B cell (primary cell): Measurements from ENCODE around the gene SKIC8. TPM values are rescaled to one million over a fixed set of nuclear protein-coding genes. Genes with fewer than 3 reads are reported as not detected.

Experiments
- ATAC-seq: fragments of 200-7000 bp; cut with Tn5 transposase; one replicate; pipeline ENCODE4 v1.10.0; 2021; ENCODE audit warnings: low read depth, mild to moderate bottlenecking, moderate number of reproducible peaks, moderate library complexity
- CTCF ChIA-PET: fragments of 350-600 bp; sonication (Branson Sonifier 250); formaldehyde crosslinking; loops from one replicate; lab custom pipeline; 2021; ENCODE audit warnings: antibody characterized with exemption, inconsistent platforms; lab: Charles Lee
- POLR2A ChIA-PET: fragments of 350-600 bp; sonication (Branson Sonifier 250); formaldehyde crosslinking; loops from one replicate; lab custom pipeline; 2021; ENCODE audit warnings: antibody characterized with exemption; lab: Charles Lee
- DNase-seq: peaks from one replicate; pipeline ENCODE4 v3.0.0; 2013
- H2AFZ ChIP-seq: 2 replicates; pipeline ENCODE4 v1.6.1; 2012; ENCODE audit warnings: mild to moderate bottlenecking, low read depth, low read length; ENCODE audit not compliant: insufficient read depth, poor library complexity, severe bottlenecking
- H3K27ac ChIP-seq, 2 donors: 1 replicate in 1 of 2; 2 replicates in 1 of 2; pipeline ENCODE4 v1.5.1; 2012 to 2013; ENCODE audit warnings: low read length in 2 of 2, mild to moderate bottlenecking in 2 of 2, moderate library complexity in 1 of 2
- H3K27me3 ChIP-seq, 4 experiments: fragments of 200-600 bp in 1 of 4; sonication (generic) in 1 of 4; replicated peaks in 1 of 4; 1 replicate in 2 of 4; 2 replicates in 2 of 4; pipeline versions ENCODE4 v1.6.1 to v1.7.0; 2013 to 2016; ENCODE audit warnings: low read length in 3 of 4, mild to moderate bottlenecking in 2 of 4, mixed read lengths in 1 of 4, moderate library complexity in 1 of 4; ENCODE audit not compliant: insufficient read depth in 4 of 4, control insufficient read depth in 3 of 4; ENCODE audit errors: control extremely low read depth in 1 of 4
- H3K36me3 ChIP-seq, 2 experiments: replicated peaks in 1 of 2; 1 replicate in 1 of 2; 2 replicates in 1 of 2; pipeline versions ENCODE4 v1.6.1 to v1.7.1; 2013; ENCODE audit warnings: low read length in 1 of 2; ENCODE audit not compliant: insufficient read depth in 2 of 2, control insufficient read depth in 1 of 2; ENCODE audit errors: control extremely low read depth in 1 of 2, extremely low read depth in 1 of 2
- H3K4me1 ChIP-seq, 2 donors: fragments of 200-600 bp in 1 of 2; sonication (generic) in 1 of 2; 1 replicate in 1 of 2; 2 replicates in 1 of 2; pipeline versions ENCODE4 v1.5.1 to v1.6.1; 2013 to 2017; ENCODE audit warnings: low read length in 2 of 2; ENCODE audit not compliant: control insufficient read depth in 2 of 2, insufficient read depth in 2 of 2
- H3K4me2 ChIP-seq: replicated peaks from 2 replicates; pipeline ENCODE3; 2012; ENCODE audit warnings: mild to moderate bottlenecking, low read depth, low read length; ENCODE audit not compliant: poor library complexity, severe bottlenecking
- H3K4me3 ChIP-seq, 5 experiments: fragments of 200-600 bp in 1 of 5; sonication (generic) in 1 of 5; 1 replicate in 3 of 5; 2 replicates in 2 of 5; pipeline versions ENCODE4 v1.5.1 to v1.7.0; 2011 to 2016; ENCODE audit warnings: low read length in 4 of 5, mild to moderate bottlenecking in 4 of 5, low read depth in 2 of 5, control low read depth in 1 of 5, moderate library complexity in 1 of 5; ENCODE audit not compliant: insufficient read depth in 1 of 5; ENCODE audit errors: control extremely low read depth in 1 of 5, extremely low read depth in 1 of 5
- H3K79me2 ChIP-seq: fragments of 200-600 bp; sonication (generic); one replicate; pipeline ENCODE4 v1.6.0; 2016; ENCODE audit warnings: low read length; ENCODE audit not compliant: control insufficient read depth, insufficient read depth
- H3K9ac ChIP-seq: fragments of 200-600 bp; sonication (generic); 2 replicates; pipeline ENCODE4 v1.6.1; 2017; ENCODE audit warnings: mild to moderate bottlenecking, low read length, moderate library complexity
- H3K9me3 ChIP-seq, 3 donors: one replicate each; pipeline versions ENCODE4 v1.6.1 to v1.7.1; 2013; ENCODE audit warnings: low read length in 2 of 3; ENCODE audit not compliant: control insufficient read depth in 2 of 3, insufficient read depth in 1 of 3; ENCODE audit errors: control extremely low read depth in 1 of 3
- H4K20me1 ChIP-seq: 2 replicates; pipeline ENCODE4 v1.6.0; 2012; ENCODE audit warnings: mild to moderate bottlenecking, low read length; ENCODE audit not compliant: insufficient read depth, control insufficient read depth, poor library complexity, severe bottlenecking
- H3K27ac Mint-ChIP-seq: one replicate; pipeline ENCODE4 v1.8.0; 2021; ENCODE audit warnings: mixed read lengths
- H3K27me3 Mint-ChIP-seq: one replicate; pipeline ENCODE4 v1.8.0; 2021; ENCODE audit warnings: mixed read lengths
- H3K4me1 Mint-ChIP-seq: one replicate; pipeline ENCODE4 v1.8.0; 2021; ENCODE audit warnings: mixed read lengths
- H3K4me3 Mint-ChIP-seq: one replicate; pipeline ENCODE4 v1.8.0; 2021; ENCODE audit warnings: mixed read lengths
- H3K9me3 Mint-ChIP-seq: one replicate; pipeline ENCODE4 v1.8.0; 2022; ENCODE audit warnings: mixed read lengths; ENCODE audit not compliant: insufficient read depth
- CTCF ChIP-seq: fragments of 200-600 bp; IDR thresholded peaks from one replicate; pipeline ENCODE4 v1.8.0; 2022; ENCODE audit warnings: antibody characterized with exemption, mild to moderate bottlenecking
- EZH2 ChIP-seq: IDR thresholded peaks from 2 replicates; pipeline ENCODE4 v1.6.1; 2012; ENCODE audit warnings: borderline replicate concordance, low read depth, mild to moderate bottlenecking, moderate library complexity, low read length; ENCODE audit not compliant: insufficient read depth, poor library complexity, severe bottlenecking
- WGBS: methylation state at CpG from one replicate; pipeline ENCODE4 v1.1.5; 2013; ENCODE audit warnings: missing lambda C conversion rate; ENCODE audit not compliant: insufficient coverage; 5-methylcytosine and 5-hydroxymethylcytosine counted together
- intact Hi-C: fragments of 100-400 bp; cut with micrococcal nuclease; formaldehyde crosslinking; loops from one replicate; pipeline ENCODE4 v1.10.0; 2022
- polyA plus RNA-seq: library from polyadenylated mRNA; depleted of rRNA; stranded (reverse); fragments of >200 nt; gene quantifications from 2 replicates; pipeline ENCODE4 v1.2.3, GENCODE V29; 2012
- total RNA-seq, 2 donors: library from RNA; stranded (reverse); fragments of 120-200 nt in 1 of 2; gene quantifications; 1 replicate in 1 of 2; 2 replicates in 1 of 2; pipeline versions ENCODE4 v1.2.3 to v1.2.4, GENCODE V29; 2013 to 2022

Gene SKIC8
- total and polyA plus RNA-seq, 2 donors (not counting 1 experiment from before 2014, with no cell fraction given), result 31.9 to 40.2 TPM

GRCh38 chr15:78282324-78282723, 17.1 kb downstream of the SKIC8 start:
- ChIA-PET POLR2A (no interaction called here), CTCF (no interaction called here)
- Histone ChIP-seq H2AFZ (no peak overlapping the region), H3K4me2 (no peak overlapping the region), H3K79me2 (no peaks in the 10 kb centered on the region), H4K20me1 (no peaks in the 10 kb centered on the region), H3K9me3 (no peaks in the 10 kb centered on the region), H3K4me3 (no peak overlapping the region), H3K36me3 (peaks cover 4 to 56% of the 10 kb centered on the region in 2 experiments), H3K27ac (no peak overlapping the region), H3K4me1 (no peaks in the 10 kb centered on the region), H3K27me3 (no peaks in the 10 kb centered on the region), H3K9ac (no peak overlapping the region)
- Mint-ChIP-seq H3K27me3 (no peaks in the 10 kb centered on the region), H3K4me3 (no peak overlapping the region), H3K4me1 (no peaks in the 10 kb centered on the region), H3K9me3 (no peaks in the 10 kb centered on the region), H3K27ac (no peak overlapping the region)
- intact Hi-C loops, result no loop called here
- DNase-seq (no peak), ATAC-seq (no peak)
- WGBS, result 100% methylated on average over 1 of the region's 2 CpGs
- no peak for TF ChIP-seq CTCF
- no peak for TF ChIP-seq EZH2

- Histone ChIP-seq H3K4me1 (no peaks in the 10 kb centered on the region), H3K4me2 (no peak overlapping the region), H3K27ac (no peak overlapping the region), H3K79me2 (no peaks in the 10 kb centered on the region), H2AFZ (no peak overlapping the region), H4K20me1 (no peaks in the 10 kb centered on the region), H3K36me3 (peaks cover 4 to 39% of the 10 kb centered on the region in 2 experiments), H3K9me3 (no peaks in the 10 kb centered on the region), H3K27me3 (no peaks in the 10 kb centered on the region), H3K9ac (no peak overlapping the region), H3K4me3 (no peak overlapping the region)
- Mint-ChIP-seq H3K27ac (no peak overlapping the region), H3K4me1 (no peaks in the 10 kb centered on the region), H3K4me3 (no peak overlapping the region), H3K27me3 (no peaks in the 10 kb centered on the region), H3K9me3 (no peaks in the 10 kb centered on the region)
- intact Hi-C loops, result no loop called here
- ATAC-seq, result no peak
- CTCF ChIA-PET, result interaction anchor here (0.9 kb wide), 1 partner anchor 84 kb away, joined by 3 read pairs; no protein-coding TSS in a partner anchor
- POLR2A ChIA-PET, result no interaction called here
- WGBS, result 96% methylated on average over 10 of the region's 13 CpGs
- no peak for DNase-seq
- TF ChIP-seq CTCF (no peak), EZH2 (no peak)
Measured at GRCh38 chr15:78280319-78281072, 18.9 kb downstream of the SKIC8 start.
